ENCODE data around the gene TEAD1. TPM values are rescaled to one million over a fixed set of nuclear protein-coding genes. Genes with fewer than 3 reads are reported as not detected.

TEAD1 gene
- total RNA-seq, 2 donors from 2014 or later = 32.7 to 56.7 TPM

DNA sequence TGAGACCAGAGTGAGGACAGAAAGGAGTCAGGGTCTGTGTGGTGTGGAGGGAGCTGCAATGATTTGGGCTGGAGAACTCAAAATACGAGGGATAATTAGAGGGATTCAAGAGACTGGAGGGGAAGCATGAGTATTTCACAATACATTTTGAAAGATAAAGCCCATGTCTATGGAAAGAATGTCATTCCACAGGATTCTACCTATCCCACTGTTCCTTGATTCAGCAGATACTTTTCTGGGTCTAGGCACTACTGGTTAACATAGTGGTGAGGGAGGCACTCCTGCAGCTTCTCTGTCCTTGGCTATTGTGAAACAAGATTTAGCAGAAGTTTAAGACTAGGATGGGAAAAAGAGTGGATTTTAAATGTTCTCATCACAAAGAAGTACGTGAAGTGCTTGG is 262.0 kb downstream of the TEAD1 start:
- TF ChIP-seq, protein P1, sequence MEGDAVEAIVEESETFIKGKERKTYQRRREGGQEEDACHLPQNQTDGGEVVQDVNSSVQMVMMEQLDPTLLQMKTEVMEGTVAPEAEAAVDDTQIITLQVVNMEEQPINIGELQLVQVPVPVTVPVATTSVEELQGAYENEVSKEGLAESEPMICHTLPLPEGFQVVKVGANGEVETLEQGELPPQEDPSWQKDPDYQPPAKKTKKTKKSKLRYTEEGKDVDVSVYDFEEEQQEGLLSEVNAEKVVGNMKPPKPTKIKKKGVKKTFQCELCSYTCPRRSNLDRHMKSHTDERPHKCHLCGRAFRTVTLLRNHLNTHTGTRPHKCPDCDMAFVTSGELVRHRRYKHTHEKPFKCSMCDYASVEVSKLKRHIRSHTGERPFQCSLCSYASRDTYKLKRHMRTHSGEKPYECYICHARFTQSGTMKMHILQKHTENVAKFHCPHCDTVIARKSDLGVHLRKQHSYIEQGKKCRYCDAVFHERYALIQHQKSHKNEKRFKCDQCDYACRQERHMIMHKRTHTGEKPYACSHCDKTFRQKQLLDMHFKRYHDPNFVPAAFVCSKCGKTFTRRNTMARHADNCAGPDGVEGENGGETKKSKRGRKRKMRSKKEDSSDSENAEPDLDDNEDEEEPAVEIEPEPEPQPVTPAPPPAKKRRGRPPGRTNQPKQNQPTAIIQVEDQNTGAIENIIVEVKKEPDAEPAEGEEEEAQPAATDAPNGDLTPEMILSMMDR (IDR thresholded peaks at IDR 0.05) = no peak
- no peak overlapping the region for H3K9ac ChIP-seq (ENCODE audit: low read depth in 2 of 2, low read length in 2 of 2)
- DNase-seq = no peak
- H3K4me3 ChIP-seq = no peak overlapping the region
- intact Hi-C loops (cut with DNase I) = no loop called here
- H3K36me3 ChIP-seq = no peaks in the 10 kb centered on the region
- H3K4me1 ChIP-seq = no peaks in the 10 kb centered on the region
- no peaks in the 10 kb centered on the region for H3K9me3 ChIP-seq
- no peaks in the 10 kb centered on the region for H3K27me3 ChIP-seq
- H3K27ac ChIP-seq = no peak overlapping the region

DNA sequence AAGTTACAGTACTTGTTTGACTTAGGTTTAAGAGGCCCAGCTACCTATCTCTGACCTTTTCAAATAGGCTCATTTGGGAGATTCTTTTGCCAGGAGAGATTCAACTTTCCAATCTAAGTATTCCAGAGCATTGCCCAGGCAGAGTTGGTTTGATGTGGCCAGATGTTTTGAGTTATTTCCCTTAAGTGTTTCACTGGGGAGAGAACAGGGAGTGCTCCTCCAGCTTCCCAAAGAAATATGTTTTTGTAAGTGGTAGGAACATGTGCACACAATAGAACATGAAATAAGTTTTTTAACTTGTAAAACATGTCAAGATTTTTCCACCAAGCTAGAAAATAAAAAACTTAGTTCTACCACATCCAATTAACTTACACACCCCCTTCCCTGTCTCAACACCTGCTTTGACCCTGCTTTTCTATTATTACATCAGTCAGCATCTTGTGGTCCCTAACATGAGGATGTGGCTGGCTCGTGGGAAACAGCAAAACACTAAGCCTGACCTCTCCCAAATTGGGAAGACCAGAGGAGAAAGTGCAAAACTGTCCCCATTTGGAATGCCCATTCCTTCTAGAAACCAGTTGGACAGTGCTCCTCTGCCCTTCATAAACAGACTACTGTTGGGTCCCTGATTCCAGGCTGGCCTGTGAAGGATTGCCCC is 264.5 kb downstream of the TEAD1 start:
- H3K4me3 ChIP-seq = no peak overlapping the region
- no peak overlapping the region for H3K9ac ChIP-seq (ENCODE audit: low read depth in 2 of 2, low read length in 2 of 2)
- no peaks in the 10 kb centered on the region for H3K9me3 ChIP-seq
- H3K4me1 ChIP-seq = no peaks in the 10 kb centered on the region
- H3K36me3 ChIP-seq = no peaks in the 10 kb centered on the region
- DNase-seq = no peak
- no peak overlapping the region for H3K27ac ChIP-seq
- no peaks in the 10 kb centered on the region for H3K27me3 ChIP-seq
- intact Hi-C loops (cut with DNase I) = no loop called here
- TF ChIP-seq, protein P1 (IDR thresholded peaks at IDR 0.05) = no peak

DNA sequence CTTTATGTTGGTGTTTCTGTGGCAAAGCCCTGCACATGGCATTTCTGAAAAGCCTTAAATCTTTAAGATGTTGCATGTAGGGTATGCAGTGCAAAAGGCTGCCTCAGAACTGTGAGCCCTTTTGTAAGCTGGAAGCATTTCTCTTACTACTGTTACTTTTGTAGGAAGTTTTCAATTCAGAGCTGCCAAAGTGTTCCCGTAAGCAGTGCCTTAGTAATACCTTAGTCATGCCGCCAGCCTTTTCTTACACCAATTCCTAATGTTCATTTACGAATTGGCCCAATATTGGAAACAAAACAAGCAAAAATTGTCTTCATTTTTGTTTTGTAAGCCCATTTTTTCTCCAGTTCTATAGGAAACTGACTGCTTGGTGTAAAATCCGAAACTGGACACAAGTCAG is 267.4 kb downstream of the TEAD1 start:
- Histone ChIP-seq H3K9ac (ENCODE audit: low read depth in 2 of 2, low read length in 2 of 2) (no peak overlapping the region), H3K4me3 (no peak overlapping the region), H3K27me3 (no peaks in the 10 kb centered on the region), H3K27ac (no peak overlapping the region), H3K4me1 (no peaks in the 10 kb centered on the region), H3K36me3 (no peaks in the 10 kb centered on the region), H3K9me3 (no peaks in the 10 kb centered on the region)
- intact Hi-C loops (cut with DNase I) = no loop called here
- DNase-seq = no peak
- TF ChIP-seq, protein P1 (IDR thresholded peaks at IDR 0.05) = no peak

DNA sequence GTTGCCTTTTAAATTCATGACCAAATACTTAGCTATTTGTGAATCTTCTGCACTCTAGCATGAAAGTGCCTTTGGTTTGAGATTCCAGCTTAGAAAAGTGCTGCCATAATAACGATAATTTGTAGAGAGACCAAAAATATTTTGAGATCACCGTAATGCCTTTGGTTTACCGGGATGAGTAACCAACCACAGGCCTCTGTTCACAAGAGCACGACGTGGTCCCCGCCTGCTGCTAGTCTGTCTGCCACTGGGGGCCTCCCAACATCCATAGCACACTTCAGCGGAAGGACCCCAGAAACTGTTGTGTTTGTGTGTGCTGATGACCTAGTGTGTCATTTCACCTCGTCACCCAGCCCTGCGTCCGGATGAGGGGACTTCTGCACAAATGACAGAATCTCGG is 267.9 kb downstream of the TEAD1 start:
- TF ChIP-seq, protein P1 (IDR thresholded peaks at IDR 0.05) = no peak
- no peak overlapping the region for H3K27ac ChIP-seq
- DNase-seq = no peak
- no peaks in the 10 kb centered on the region for H3K4me1 ChIP-seq
- H3K36me3 ChIP-seq = no peaks in the 10 kb centered on the region
- H3K9ac ChIP-seq (ENCODE audit: low read depth in 2 of 2, low read length in 2 of 2) = no peak overlapping the region
- no peak overlapping the region for H3K4me3 ChIP-seq
- intact Hi-C loops (cut with DNase I) = no loop called here
- H3K9me3 ChIP-seq = no peaks in the 10 kb centered on the region
- H3K27me3 ChIP-seq = no peaks in the 10 kb centered on the region

DNA sequence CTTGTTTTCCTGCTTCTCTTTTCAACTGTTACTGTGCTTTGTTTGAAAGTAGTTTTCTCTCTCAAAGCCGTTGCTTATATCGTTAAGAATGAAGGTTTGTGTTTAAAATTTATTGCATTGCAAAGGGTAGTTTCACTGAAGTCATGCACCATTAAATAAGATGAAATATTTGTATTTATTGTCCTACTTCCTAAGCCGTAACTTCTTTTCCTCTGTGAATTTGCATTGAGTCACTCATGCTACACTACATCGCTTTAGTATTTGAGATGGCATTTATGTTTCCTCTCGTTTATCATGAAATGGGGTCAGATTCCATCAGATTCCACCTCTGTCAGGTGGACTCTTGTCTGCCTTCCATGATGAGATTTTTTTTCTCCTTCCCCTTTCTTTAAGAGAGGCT is 269.1 kb downstream of the TEAD1 start:
- Histone ChIP-seq H3K9ac (ENCODE audit: low read depth in 2 of 2, low read length in 2 of 2) (no peak overlapping the region), H3K27me3 (no peaks in the 10 kb centered on the region), H3K36me3 (no peaks in the 10 kb centered on the region), H3K4me3 (no peak overlapping the region), H3K4me1 (no peaks in the 10 kb centered on the region), H3K9me3 (no peaks in the 10 kb centered on the region), H3K27ac (no peak overlapping the region)
- DNase-seq = no peak
- TF ChIP-seq, protein P1 (IDR thresholded peaks at IDR 0.05) = no peak
- intact Hi-C loops (cut with DNase I) = no loop called here

All from colonic mucosa (tissue), 4 donors.